GM23338 (cell line): ENCODE measurements around the gene CMTM2. TPM values are rescaled to one million over a fixed set of nuclear protein-coding genes. Genes with fewer than 3 reads are reported as not detected.

Experiments used
- ATAC-seq: fragments of 200-7000 bp; cut with Tn5 transposase; 3 replicates; pipeline ENCODE4 v1.9.1; 2020
- DNase-seq: peaks from one replicate; pipeline ENCODE4 v3.0.0-alpha.2; 2015; ENCODE audit warnings: low spot score
- H2AFZ ChIP-seq: fragments of 200-600 bp; sonication (generic); 2 replicates; pipeline ENCODE4 v1.8.0; 2016; ENCODE audit warnings: antibody characterized with exemption, mild to moderate bottlenecking, moderate library complexity
- H3F3A ChIP-seq: fragments of 200-600 bp; sonication (generic); replicated peaks from 2 replicates; pipeline ENCODE4 v1.8.0; 2017; ENCODE audit warnings: antibody characterized with exemption, mixed run types, low read depth
- H3K27ac ChIP-seq: fragments of 200-600 bp; sonication (generic); 2 replicates; pipeline ENCODE4 v1.6.1; 2016; ENCODE audit warnings: low read depth
- H3K27me3 ChIP-seq: fragments of 200-600 bp; sonication (generic); 2 replicates; pipeline ENCODE4 v1.8.0; 2016; ENCODE audit warnings: mild to moderate bottlenecking, mixed run types, moderate library complexity; ENCODE audit not compliant: insufficient read depth
- H3K36me3 ChIP-seq: fragments of 200-600 bp; sonication (generic); 2 replicates; pipeline ENCODE4 v1.8.0; 2016; ENCODE audit warnings: mild to moderate bottlenecking; ENCODE audit not compliant: insufficient read depth
- H3K4me1 ChIP-seq: fragments of 200-600 bp; sonication (generic); 2 replicates; pipeline ENCODE4 v1.8.0; 2016; ENCODE audit warnings: mild to moderate bottlenecking, moderate library complexity; ENCODE audit not compliant: insufficient read depth
- H3K4me2 ChIP-seq: fragments of 200-600 bp; sonication (generic); 2 replicates; pipeline ENCODE4 v1.7.1; 2017; ENCODE audit warnings: mixed run types
- H3K4me3 ChIP-seq: fragments of 200-600 bp; sonication (generic); 2 replicates; pipeline ENCODE4 v1.6.1; 2016; ENCODE audit warnings: mixed run types
- H3K79me2 ChIP-seq: fragments of 200-600 bp; sonication (generic); replicated peaks from 2 replicates; pipeline ENCODE4 v1.8.0; 2017; ENCODE audit warnings: mild to moderate bottlenecking; ENCODE audit not compliant: insufficient read depth
- H3K9me2 ChIP-seq: fragments of 200-600 bp; sonication (generic); 2 replicates; pipeline ENCODE4 v1.8.0; 2017; ENCODE audit not compliant: insufficient read depth
- H4K20me1 ChIP-seq: fragments of 200-600 bp; sonication (generic); replicated peaks from 2 replicates; pipeline ENCODE4 v1.8.0; 2017; ENCODE audit warnings: mild to moderate bottlenecking; ENCODE audit not compliant: insufficient read depth
- H3K27ac Mint-ChIP-seq: 2 replicates; pipeline ENCODE4 v1.8.0; 2020; ENCODE audit warnings: inconsistent platforms, mild to moderate bottlenecking, moderate library complexity, mixed read lengths
- H3K27me3 Mint-ChIP-seq: 3 replicates; pipeline ENCODE4 v1.8.0; 2022; ENCODE audit warnings: low read depth, mild to moderate bottlenecking, moderate library complexity, mixed read lengths, inconsistent platforms; ENCODE audit not compliant: insufficient read depth, poor library complexity
- H3K36me3 Mint-ChIP-seq: 3 replicates; pipeline ENCODE4 v1.8.0; 2021; ENCODE audit warnings: low read depth, mild to moderate bottlenecking, inconsistent platforms, moderate library complexity, mixed read lengths
- H3K4me1 Mint-ChIP-seq: 3 replicates; pipeline ENCODE4 v1.8.0; 2020; ENCODE audit warnings: mild to moderate bottlenecking, inconsistent platforms, mixed read lengths
- H3K4me3 Mint-ChIP-seq: 3 replicates; pipeline ENCODE4 v1.8.0; 2021; ENCODE audit warnings: moderate library complexity, mild to moderate bottlenecking, inconsistent platforms, mixed read lengths
- H3K9me3 Mint-ChIP-seq: 3 replicates; pipeline ENCODE4 v1.8.0; 2020; ENCODE audit warnings: moderate library complexity, mild to moderate bottlenecking, inconsistent platforms, mixed read lengths
- CREB1 ChIP-seq: fragments of 250-450 bp; sonication (Bioruptor Pico); IDR thresholded peaks from 2 replicates; pipeline ENCODE4 v1.5.0; 2020; ENCODE audit warnings: low read depth, mild to moderate bottlenecking, moderate library complexity
- ETS1 ChIP-seq: IDR thresholded peaks from 2 replicates; pipeline ENCODE4 v1.6.1; 2016; ENCODE audit warnings: antibody characterized with exemption
- EZH2 ChIP-seq: fragments of 200-600 bp; sonication (generic); IDR thresholded peaks from one replicate; pipeline ENCODE4 v1.8.0; 2017; ENCODE audit warnings: antibody characterized with exemption, mild to moderate bottlenecking, low read depth; ENCODE audit not compliant: unreplicated experiment
- EZH2phosphoT487 ChIP-seq: fragments of 200-600 bp; sonication (generic); IDR thresholded peaks from one replicate; pipeline ENCODE4 v1.8.1; 2018; ENCODE audit warnings: antibody characterized with exemption; ENCODE audit not compliant: unreplicated experiment
- JUNB ChIP-seq: IDR thresholded peaks from one replicate; pipeline ENCODE4 v1.6.1; 2016; ENCODE audit warnings: antibody characterized with exemption; ENCODE audit not compliant: unreplicated experiment
- NANOG ChIP-seq: IDR thresholded peaks from 2 replicates; pipeline ENCODE4 v1.6.1; 2016; ENCODE audit warnings: antibody characterized with exemption, borderline replicate concordance
- POLR2AphosphoS5 ChIP-seq: IDR thresholded peaks from 2 replicates; pipeline ENCODE4 v1.6.1; 2016; ENCODE audit warnings: antibody characterized with exemption, low read depth
- STAT1 ChIP-seq: IDR thresholded peaks from one replicate; pipeline ENCODE4 v1.6.1; 2016; ENCODE audit warnings: antibody characterized with exemption; ENCODE audit not compliant: unreplicated experiment
- ZNF114 ChIP-seq: fragments of 250-450 bp; sonication (Bioruptor Pico); IDR thresholded peaks from 2 replicates; pipeline ENCODE4 v1.5.0; 2020; ENCODE audit warnings: mild to moderate bottlenecking, moderate library complexity
- ZNF331 ChIP-seq: fragments of 250-450 bp; sonication (Bioruptor Pico); IDR thresholded peaks from 2 replicates; pipeline ENCODE4 v1.5.0; 2020; ENCODE audit warnings: low read depth, mild to moderate bottlenecking, moderate library complexity
- polyA plus RNA-seq: library from polyadenylated mRNA; unstranded; fragments of >200 nt; fragmentation: Nextera tagmentation; extraction: Ambion mirVana; gene quantifications from 2 replicates; pipeline ENCODE4 v1.2.1, GENCODE V29; 2016
- total RNA-seq: library from RNA; depleted of rRNA; stranded (reverse); fragments of >200 nt; shearing (Covaris generic); gene quantifications from 2 replicates; pipeline ENCODE4 v1.2.3, GENCODE V29; 2014
- TF ChIP-seq, protein P1 (sequence below), 2 experiments: fragments of 200-600 bp in 1 of 2; sonication (generic) in 1 of 2; conservative IDR thresholded peaks; 2 replicates each; pipeline versions ENCODE4 v1.5.1 to v1.6.1; 2016 to 2017; ENCODE audit warnings: antibody characterized with exemption in 2 of 2, low read depth in 2 of 2, mild to moderate bottlenecking in 2 of 2, moderate library complexity in 1 of 2
- TF ChIP-seq, protein P2 (sequence below): IDR thresholded peaks from one replicate; pipeline ENCODE4 v1.6.1; 2018; ENCODE audit warnings: antibody characterized with exemption; ENCODE audit not compliant: unreplicated experiment
- TF ChIP-seq, protein P3 (sequence below): fragments of 250-450 bp; sonication (Bioruptor Pico); IDR thresholded peaks from 2 replicates; pipeline ENCODE4 v1.5.0; 2020; ENCODE audit warnings: mild to moderate bottlenecking, moderate library complexity

CMTM2 gene
- total and polyA plus RNA-seq, 2 experiments from 2014 or later: not detected

DNA sequence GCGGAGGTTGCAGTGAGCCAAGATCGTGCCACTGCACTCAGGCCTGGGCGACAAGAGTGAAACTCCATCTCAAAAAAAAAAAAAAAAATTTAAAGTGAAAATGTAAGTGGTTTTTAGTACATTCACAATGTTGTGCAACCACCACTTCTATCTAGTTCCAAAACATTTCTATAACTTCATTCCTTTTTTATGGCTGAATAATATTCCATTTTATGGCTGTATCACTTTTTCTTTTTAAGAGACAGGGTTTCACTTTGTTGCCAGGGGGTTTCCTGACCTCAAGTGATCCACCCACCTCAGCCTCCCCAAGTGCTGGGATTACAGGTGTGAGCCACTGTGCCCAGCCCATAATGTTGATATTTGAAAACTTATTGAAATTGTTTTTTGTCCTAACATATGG lies 13.6 kb downstream of the CMTM2 start:
- DNase-seq (no peak), ATAC-seq (no peak)
- Mint-ChIP-seq H3K4me1 (peaks cover 13% of the 10 kb centered on the region; the same call in 2 of the 3 replicates), H3K4me3 (no peak overlapping the region), H3K9me3 (no peaks in the 10 kb centered on the region), H3K27me3 (peaks cover 11% of the 10 kb centered on the region), H3K36me3 (no peaks in the 10 kb centered on the region), H3K27ac (no peak overlapping the region)
- Histone ChIP-seq H2AFZ (no peak overlapping the region), H3K9me2 (no peaks in the 10 kb centered on the region), H3K4me1 (peaks cover 3% of the 10 kb centered on the region; the same call in 1 of the 2 replicates), H3K4me2 (no peak overlapping the region), H3K36me3 (no peaks in the 10 kb centered on the region), H3K27me3 (no peaks in the 10 kb centered on the region), H3F3A (no peaks in the 10 kb centered on the region), H4K20me1 (no peaks in the 10 kb centered on the region), H3K79me2 (no peaks in the 10 kb centered on the region), H3K4me3 (no peak overlapping the region), H3K27ac (no peak overlapping the region)
- TF ChIP-seq NANOG: no peak
- TF ChIP-seq, protein P1, sequence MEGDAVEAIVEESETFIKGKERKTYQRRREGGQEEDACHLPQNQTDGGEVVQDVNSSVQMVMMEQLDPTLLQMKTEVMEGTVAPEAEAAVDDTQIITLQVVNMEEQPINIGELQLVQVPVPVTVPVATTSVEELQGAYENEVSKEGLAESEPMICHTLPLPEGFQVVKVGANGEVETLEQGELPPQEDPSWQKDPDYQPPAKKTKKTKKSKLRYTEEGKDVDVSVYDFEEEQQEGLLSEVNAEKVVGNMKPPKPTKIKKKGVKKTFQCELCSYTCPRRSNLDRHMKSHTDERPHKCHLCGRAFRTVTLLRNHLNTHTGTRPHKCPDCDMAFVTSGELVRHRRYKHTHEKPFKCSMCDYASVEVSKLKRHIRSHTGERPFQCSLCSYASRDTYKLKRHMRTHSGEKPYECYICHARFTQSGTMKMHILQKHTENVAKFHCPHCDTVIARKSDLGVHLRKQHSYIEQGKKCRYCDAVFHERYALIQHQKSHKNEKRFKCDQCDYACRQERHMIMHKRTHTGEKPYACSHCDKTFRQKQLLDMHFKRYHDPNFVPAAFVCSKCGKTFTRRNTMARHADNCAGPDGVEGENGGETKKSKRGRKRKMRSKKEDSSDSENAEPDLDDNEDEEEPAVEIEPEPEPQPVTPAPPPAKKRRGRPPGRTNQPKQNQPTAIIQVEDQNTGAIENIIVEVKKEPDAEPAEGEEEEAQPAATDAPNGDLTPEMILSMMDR (conservative IDR thresholded peaks at IDR 0.05; ENCODE audit: low read depth in 2 of 2): no peak
- no peak for TF ChIP-seq ZNF331 (CRISPR knock-in tag)
- TF ChIP-seq ZNF114 (CRISPR knock-in tag): no peak
- TF ChIP-seq, protein P2, sequence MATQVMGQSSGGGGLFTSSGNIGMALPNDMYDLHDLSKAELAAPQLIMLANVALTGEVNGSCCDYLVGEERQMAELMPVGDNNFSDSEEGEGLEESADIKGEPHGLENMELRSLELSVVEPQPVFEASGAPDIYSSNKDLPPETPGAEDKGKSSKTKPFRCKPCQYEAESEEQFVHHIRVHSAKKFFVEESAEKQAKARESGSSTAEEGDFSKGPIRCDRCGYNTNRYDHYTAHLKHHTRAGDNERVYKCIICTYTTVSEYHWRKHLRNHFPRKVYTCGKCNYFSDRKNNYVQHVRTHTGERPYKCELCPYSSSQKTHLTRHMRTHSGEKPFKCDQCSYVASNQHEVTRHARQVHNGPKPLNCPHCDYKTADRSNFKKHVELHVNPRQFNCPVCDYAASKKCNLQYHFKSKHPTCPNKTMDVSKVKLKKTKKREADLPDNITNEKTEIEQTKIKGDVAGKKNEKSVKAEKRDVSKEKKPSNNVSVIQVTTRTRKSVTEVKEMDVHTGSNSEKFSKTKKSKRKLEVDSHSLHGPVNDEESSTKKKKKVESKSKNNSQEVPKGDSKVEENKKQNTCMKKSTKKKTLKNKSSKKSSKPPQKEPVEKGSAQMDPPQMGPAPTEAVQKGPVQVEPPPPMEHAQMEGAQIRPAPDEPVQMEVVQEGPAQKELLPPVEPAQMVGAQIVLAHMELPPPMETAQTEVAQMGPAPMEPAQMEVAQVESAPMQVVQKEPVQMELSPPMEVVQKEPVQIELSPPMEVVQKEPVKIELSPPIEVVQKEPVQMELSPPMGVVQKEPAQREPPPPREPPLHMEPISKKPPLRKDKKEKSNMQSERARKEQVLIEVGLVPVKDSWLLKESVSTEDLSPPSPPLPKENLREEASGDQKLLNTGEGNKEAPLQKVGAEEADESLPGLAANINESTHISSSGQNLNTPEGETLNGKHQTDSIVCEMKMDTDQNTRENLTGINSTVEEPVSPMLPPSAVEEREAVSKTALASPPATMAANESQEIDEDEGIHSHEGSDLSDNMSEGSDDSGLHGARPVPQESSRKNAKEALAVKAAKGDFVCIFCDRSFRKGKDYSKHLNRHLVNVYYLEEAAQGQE: no peak
- TF ChIP-seq, protein P3, sequence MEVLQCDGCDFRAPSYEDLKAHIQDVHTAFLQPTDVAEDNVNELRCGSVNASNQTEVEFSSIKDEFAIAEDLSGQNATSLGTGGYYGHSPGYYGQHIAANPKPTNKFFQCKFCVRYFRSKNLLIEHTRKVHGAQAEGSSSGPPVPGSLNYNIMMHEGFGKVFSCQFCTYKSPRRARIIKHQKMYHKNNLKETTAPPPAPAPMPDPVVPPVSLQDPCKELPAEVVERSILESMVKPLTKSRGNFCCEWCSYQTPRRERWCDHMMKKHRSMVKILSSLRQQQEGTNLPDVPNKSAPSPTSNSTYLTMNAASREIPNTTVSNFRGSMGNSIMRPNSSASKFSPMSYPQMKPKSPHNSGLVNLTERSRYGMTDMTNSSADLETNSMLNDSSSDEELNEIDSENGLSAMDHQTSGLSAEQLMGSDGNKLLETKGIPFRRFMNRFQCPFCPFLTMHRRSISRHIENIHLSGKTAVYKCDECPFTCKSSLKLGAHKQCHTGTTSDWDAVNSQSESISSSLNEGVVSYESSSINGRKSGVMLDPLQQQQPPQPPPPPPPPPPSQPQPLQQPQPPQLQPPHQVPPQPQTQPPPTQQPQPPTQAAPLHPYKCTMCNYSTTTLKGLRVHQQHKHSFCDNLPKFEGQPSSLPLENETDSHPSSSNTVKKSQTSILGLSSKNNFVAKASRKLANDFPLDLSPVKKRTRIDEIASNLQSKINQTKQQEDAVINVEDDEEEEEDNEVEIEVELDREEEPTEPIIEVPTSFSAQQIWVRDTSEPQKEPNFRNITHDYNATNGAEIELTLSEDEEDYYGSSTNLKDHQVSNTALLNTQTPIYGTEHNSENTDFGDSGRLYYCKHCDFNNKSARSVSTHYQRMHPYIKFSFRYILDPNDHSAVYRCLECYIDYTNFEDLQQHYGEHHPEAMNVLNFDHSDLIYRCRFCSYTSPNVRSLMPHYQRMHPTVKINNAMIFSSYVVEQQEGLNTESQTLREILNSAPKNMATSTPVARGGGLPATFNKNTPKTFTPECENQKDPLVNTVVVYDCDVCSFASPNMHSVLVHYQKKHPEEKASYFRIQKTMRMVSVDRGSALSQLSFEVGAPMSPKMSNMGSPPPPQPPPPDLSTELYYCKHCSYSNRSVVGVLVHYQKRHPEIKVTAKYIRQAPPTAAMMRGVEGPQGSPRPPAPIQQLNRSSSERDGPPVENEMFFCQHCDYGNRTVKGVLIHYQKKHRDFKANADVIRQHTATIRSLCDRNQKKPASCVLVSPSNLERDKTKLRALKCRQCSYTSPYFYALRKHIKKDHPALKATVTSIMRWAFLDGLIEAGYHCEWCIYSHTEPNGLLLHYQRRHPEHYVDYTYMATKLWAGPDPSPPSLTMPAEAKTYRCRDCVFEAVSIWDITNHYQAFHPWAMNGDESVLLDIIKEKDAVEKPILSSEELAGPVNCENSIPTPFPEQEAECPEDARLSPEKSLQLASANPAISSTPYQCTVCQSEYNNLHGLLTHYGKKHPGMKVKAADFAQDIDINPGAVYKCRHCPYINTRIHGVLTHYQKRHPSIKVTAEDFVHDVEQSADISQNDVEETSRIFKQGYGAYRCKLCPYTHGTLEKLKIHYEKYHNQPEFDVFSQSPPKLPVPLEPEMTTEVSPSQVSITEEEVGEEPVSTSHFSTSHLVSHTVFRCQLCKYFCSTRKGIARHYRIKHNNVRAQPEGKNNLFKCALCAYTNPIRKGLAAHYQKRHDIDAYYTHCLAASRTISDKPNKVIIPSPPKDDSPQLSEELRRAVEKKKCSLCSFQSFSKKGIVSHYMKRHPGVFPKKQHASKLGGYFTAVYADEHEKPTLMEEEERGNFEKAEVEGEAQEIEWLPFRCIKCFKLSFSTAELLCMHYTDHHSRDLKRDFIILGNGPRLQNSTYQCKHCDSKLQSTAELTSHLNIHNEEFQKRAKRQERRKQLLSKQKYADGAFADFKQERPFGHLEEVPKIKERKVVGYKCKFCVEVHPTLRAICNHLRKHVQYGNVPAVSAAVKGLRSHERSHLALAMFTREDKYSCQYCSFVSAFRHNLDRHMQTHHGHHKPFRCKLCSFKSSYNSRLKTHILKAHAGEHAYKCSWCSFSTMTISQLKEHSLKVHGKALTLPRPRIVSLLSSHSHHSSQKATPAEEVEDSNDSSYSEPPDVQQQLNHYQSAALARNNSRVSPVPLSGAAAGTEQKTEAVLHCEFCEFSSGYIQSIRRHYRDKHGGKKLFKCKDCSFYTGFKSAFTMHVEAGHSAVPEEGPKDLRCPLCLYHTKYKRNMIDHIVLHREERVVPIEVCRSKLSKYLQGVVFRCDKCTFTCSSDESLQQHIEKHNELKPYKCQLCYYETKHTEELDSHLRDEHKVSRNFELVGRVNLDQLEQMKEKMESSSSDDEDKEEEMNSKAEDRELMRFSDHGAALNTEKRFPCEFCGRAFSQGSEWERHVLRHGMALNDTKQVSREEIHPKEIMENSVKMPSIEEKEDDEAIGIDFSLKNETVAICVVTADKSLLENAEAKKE (CRISPR knock-in tag): no peak
- TF ChIP-seq ETS1: no peak
- no peak for TF ChIP-seq CREB1 (CRISPR knock-in tag)
- no peak for TF ChIP-seq EZH2phosphoT487
- no peak for TF ChIP-seq STAT1
- no peak for TF ChIP-seq EZH2
- TF ChIP-seq POLR2AphosphoS5: no peak
- no peak for TF ChIP-seq JUNB
